ENCODE results near the gene VPS13D.

The VPS13D gene

GRCh38 chr1:12181568-12181967 lies 48.3 kb upstream of the VPS13D start:
- no peak overlapping the region for H3K27ac ChIP-seq (ENCODE audit: low read length)
- no peaks in the 10 kb centered on the region for H3K27me3 ChIP-seq (replicated peaks; ENCODE audit: insufficient read depth, low read length)
- H3K9me2 ChIP-seq (replicated peaks; ENCODE audit: insufficient read depth, low read length), result no peaks in the 10 kb centered on the region
- no peaks in the 10 kb centered on the region for H3F3A ChIP-seq (ENCODE audit: insufficient read depth, low read length)
- no peak for TF ChIP-seq EZH2phosphoT487 (IDR thresholded peaks at IDR 0.05; ENCODE audit: low read length)
- TF ChIP-seq CTCF (IDR thresholded peaks at IDR 0.05; ENCODE audit: low read length), result no peak
- no peak for TF ChIP-seq EZH2 (optimal IDR thresholded peaks at IDR 0.05; ENCODE audit: low read depth, low read length)
- H3K79me2 ChIP-seq (ENCODE audit: low read length), result 0 out of 2 replicates have a peak, but pooled peaks cover 7% of the 10 kb centered on the region
- H4K20me1 ChIP-seq (ENCODE audit: insufficient read depth, low read length), result no peaks in the 10 kb centered on the region
- no peak overlapping the region for H3K4me2 ChIP-seq (ENCODE audit: low read depth, low read length)
- no peak for DNase-seq
- no peaks in the 10 kb centered on the region for H3K9me3 ChIP-seq (replicated peaks; ENCODE audit: insufficient read depth, low read length)
- H3K4me1 ChIP-seq (ENCODE audit: low read length), result no peaks in the 10 kb centered on the region
- no peak overlapping the region for H3K4me3 ChIP-seq (ENCODE audit: low read length)
- no peak overlapping the region for H3K9ac ChIP-seq (ENCODE audit: low read length)
- H2AFZ ChIP-seq (ENCODE audit: low read length), result no peak overlapping the region
- no peaks in the 10 kb centered on the region for H3K36me3 ChIP-seq (replicated peaks; ENCODE audit: insufficient read depth, low read length)

DNA sequence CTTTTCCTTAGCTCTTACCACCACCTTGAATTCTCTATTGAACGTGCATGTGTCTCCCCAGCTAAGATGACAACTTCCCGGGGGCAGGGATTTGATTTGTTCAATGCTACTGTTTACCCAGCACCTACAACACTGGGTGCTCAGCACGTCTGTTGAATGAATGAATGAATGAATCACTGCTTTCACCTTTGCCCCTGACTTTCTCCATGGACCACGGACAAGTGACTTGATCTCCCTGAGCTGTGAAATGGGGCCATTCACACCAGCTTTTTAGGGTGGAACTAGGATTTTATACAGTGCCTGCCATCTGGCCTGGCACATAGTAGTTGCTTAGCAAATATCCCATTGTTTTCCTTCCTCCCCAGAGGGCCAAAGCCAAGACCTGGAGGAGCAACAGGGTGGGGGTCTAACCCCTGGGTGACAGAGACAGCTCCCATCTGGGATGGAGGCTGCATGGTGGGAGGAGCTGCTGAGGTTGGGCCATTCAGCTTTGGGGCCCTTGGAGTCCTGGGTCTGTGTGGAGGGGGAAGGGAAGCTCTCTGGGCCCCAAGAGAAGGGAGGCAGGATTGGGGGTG lies 47.3 kb upstream of the VPS13D start:
- Histone ChIP-seq H3K9me2 (replicated peaks; ENCODE audit: insufficient read depth, low read length) (no peaks in the 10 kb centered on the region), H3K79me2 (ENCODE audit: low read length) (0 out of 2 replicates have a peak, but pooled peaks cover 7% of the 10 kb centered on the region), H3K36me3 (replicated peaks; ENCODE audit: insufficient read depth, low read length) (no peaks in the 10 kb centered on the region), H3K9ac (ENCODE audit: low read length) (no peak overlapping the region), H3K4me1 (ENCODE audit: low read length) (no peaks in the 10 kb centered on the region), H3K27ac (ENCODE audit: low read length) (no peak overlapping the region), H2AFZ (ENCODE audit: low read length) (no peak overlapping the region), H3K4me3 (ENCODE audit: low read length) (no peak overlapping the region), H3K9me3 (replicated peaks; ENCODE audit: insufficient read depth, low read length) (no peaks in the 10 kb centered on the region), H3F3A (ENCODE audit: insufficient read depth, low read length) (no peaks in the 10 kb centered on the region), H3K27me3 (replicated peaks; ENCODE audit: insufficient read depth, low read length) (no peaks in the 10 kb centered on the region), H3K4me2 (ENCODE audit: low read depth, low read length) (no peak overlapping the region), H4K20me1 (ENCODE audit: insufficient read depth, low read length) (no peaks in the 10 kb centered on the region)
- DNase-seq, result no peak
- TF ChIP-seq EZH2 (optimal IDR thresholded peaks at IDR 0.05; ENCODE audit: low read depth, low read length) (no peak), CTCF (IDR thresholded peaks at IDR 0.05; ENCODE audit: low read length) (no peak), EZH2phosphoT487 (IDR thresholded peaks at IDR 0.05; ENCODE audit: low read length) (no peak)

DNA sequence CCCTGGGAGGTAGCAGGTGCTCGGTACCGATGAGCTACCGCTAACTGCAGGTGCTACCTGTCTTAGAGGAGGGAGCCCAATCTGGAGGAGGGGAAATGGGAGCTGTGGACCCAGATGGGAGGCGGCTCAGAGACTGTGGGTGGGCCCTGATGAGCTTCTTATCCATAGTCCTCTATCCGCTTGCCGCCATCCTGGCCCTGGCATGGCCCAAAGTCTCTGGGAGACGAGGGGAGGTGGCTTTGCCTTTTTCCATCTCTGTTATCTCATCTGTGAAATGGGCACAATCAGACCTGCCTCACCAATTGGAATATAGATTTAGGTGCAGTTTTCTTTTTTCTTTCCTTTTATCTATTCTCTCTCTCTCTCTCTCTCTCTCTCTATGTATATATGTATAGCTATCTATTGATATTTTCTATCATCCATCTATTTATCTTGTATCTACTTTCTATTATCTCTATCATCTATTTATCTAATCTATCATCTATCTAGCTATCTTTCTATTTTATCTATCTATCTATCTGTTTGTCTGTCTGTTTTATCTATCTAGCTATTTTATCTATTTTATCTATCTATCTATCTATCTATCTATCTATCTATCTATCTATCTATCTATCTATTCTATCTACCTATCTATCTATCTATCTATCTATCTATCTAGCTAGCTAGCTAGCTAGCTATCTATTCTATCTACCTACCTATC lies 46.6 kb upstream of the VPS13D start:
- H3K9me3 ChIP-seq (replicated peaks; ENCODE audit: insufficient read depth, low read length), result no peaks in the 10 kb centered on the region
- H3K9me2 ChIP-seq (replicated peaks; ENCODE audit: insufficient read depth, low read length), result no peaks in the 10 kb centered on the region
- H3F3A ChIP-seq (ENCODE audit: insufficient read depth, low read length), result no peaks in the 10 kb centered on the region
- H3K27ac ChIP-seq (ENCODE audit: low read length), result no peak overlapping the region
- no peak overlapping the region for H3K4me2 ChIP-seq (ENCODE audit: low read depth, low read length)
- no peak overlapping the region for H3K4me3 ChIP-seq (ENCODE audit: low read length)
- TF ChIP-seq EZH2phosphoT487 (IDR thresholded peaks at IDR 0.05; ENCODE audit: low read length) (no peak), CTCF (IDR thresholded peaks at IDR 0.05; ENCODE audit: low read length) (no peak), EZH2 (optimal IDR thresholded peaks at IDR 0.05; ENCODE audit: low read depth, low read length) (no peak)
- H3K9ac ChIP-seq (ENCODE audit: low read length), result no peak overlapping the region
- H3K36me3 ChIP-seq (replicated peaks; ENCODE audit: insufficient read depth, low read length), result no peaks in the 10 kb centered on the region
- H3K79me2 ChIP-seq (ENCODE audit: low read length), result 0 out of 2 replicates have a peak, but pooled peaks cover 7% of the 10 kb centered on the region
- H2AFZ ChIP-seq (ENCODE audit: low read length), result no peak overlapping the region
- no peaks in the 10 kb centered on the region for H4K20me1 ChIP-seq (ENCODE audit: insufficient read depth, low read length)
- no peaks in the 10 kb centered on the region for H3K4me1 ChIP-seq (ENCODE audit: low read length)
- no peaks in the 10 kb centered on the region for H3K27me3 ChIP-seq (replicated peaks; ENCODE audit: insufficient read depth, low read length)
- no peak for DNase-seq
